Retina (tissue), 1 donor: Measurements from ENCODE around the gene UBE2O.
A peak's percentile ranks its signal among the peaks of the same experiment; 100 is the strongest.

Experiments
- DNase-seq: peaks from one replicate; pipeline ENCODE4 v3.0.0-alpha.2; 2016

UBE2O gene

DNA sequence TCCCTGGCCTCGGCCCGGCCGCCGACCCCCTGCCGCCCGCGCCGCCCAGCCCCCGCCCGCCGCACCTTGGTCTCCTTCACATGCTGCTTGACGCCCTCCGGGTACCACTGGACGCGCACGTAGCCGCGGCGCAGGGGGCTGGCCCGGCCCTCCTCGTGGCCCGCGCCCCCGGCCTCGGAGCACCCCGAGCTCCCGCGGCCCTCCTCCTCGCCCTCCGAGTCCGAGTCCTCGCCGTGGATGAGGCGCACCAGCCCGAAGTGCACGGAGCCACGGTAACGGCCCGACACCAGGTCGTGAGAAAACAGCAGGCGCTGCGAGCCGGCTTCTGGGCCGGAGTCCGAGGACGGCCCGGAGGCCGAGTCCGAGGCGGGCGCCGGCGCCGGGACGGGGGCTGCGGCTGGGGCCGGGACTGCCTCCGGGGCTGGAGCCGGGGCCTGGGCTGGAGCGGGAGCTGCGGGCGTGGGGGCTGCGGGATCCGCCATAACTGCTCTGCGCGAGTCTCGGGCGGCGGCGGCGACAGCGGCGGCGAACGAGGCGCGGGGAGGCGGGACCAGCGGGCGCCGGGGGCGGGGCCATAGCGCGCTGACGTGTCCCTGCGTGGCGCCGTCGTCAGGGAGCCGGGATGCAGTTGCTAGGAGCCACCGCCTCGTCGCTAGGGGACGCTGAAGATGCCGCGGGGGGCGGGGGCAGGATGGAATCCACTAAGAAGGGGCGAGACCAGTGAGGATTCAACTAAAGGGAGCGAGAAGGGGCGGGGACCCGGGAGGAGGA lies at the start of gene UBE2O:
TSS of gene UBE2O (minus strand) at position 493 of the 771 bp plus-strand sequence. CDS start at position 482, 11 bp downstream.
- DNase-seq = peak; percentile 89

DNA sequence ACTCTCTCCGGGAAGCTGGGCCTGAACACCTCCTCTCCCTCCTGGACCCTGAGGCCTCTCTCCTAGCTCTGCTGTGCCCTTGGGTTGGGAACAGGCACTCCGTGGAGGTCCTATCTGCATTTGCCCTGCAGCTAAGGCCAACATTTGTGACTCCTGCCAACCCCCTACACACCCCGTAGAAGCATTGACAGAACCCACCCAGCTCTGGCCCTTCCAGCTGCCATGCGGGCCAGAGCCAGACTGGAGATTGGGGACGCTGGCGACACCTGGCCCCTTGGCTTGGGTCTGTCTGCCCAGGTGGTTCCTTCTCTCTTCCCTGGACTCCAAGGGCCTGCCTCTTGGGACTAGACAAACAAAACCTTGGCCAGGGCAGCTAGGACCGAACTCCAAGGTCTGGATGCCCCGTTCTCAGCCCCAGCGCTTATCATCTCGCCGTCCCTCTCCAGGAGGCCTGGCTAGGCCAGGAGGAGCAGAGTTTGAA lies 48.9 kb upstream of the UBE2O start:
- no peak for DNase-seq

DNA sequence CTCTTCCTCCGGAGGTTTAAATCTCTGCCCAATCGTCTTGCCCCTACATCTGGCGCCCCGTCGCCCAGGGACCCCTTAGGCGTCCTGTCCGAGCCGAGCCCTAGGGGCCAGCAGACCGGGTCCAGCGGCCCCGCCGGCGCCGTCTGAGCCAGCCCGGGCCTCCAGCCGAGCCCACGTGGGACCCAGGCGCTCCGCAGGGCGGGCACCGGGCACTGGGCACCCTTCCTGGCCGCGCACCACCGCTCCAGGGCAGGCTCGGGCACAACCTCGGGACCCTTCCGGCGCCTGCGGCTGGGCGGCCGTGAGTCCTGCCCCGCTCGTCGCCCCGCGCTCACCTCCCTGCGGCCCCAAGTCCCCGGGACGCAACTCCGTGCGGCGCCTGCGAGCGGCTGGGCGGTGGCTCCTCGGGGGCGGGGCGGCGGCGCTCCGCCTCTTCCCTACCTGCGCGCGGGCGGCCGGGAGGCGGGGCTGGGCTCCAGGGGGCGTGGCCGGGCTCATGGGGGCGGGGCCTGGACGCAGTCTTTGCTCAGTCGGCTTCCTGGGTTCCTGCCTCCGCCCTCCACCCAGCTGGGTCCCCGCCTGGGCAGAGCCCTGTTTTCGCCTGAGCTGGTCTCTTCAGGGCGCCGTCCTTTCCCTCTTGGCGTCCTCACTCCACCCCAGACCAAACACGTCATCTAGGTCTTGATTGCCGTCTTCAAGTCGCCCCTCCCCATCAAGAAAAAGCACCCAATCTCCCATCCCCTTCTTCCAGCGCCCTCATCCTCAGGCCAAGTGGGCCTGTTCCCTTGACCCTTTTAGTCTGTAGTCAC lies 48.3 kb upstream of the UBE2O start, which contains the start of gene RHBDF2:
TSS of gene RHBDF2 (minus strand) at position 406 of the 809 bp plus-strand sequence. CDS start 19,899 bp downstream, outside the sequence.
- DNase-seq = peak; percentile 70

DNA sequence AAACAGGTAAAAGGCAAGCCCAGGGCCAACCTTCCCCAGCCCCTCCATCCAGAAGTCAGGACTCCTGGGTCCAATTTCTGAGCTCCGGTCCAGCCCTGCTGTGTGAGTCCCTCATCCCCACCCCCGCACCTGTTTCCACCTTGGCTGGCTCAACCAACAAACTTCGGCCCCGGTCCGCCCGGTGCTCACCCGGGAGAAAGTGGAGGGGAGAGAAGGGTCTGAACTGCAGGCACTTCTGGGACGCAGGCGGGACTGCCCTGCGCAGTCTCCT lies 47.7 kb upstream of the UBE2O start:
- DNase-seq = no peak

DNA sequence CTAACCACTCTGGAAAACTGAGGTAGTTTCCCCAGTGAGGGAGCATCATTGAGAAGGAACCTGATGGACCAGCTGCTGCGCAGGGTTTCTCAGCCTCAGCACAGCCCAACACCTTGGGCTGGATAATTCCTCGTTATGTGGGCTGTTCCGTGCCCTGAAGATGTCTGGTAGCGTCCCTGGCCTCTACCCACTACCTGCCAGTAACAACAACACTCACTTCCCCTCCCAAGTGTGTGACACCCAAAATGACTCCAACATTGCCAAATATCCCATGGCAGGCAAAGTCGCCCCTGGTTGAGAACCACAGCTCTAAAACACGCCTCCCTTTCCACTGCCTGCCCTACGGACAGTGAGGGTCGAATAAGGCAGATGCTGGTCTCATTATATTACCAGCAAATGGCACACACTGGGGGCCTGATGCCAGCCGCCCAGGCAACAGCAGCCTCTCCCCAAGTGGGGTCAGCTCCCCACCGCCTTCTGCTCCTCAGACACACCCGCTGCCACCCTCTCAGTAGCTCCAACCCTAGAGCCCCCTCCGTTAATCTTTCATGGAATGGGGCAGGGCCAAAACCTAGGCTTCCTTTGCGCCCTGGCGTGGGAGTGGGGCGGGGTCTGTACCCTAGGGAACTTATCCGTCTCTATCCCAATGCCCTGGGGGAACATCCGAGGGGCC lies 47.3 kb upstream of the UBE2O start:
- no peak for DNase-seq

DNA sequence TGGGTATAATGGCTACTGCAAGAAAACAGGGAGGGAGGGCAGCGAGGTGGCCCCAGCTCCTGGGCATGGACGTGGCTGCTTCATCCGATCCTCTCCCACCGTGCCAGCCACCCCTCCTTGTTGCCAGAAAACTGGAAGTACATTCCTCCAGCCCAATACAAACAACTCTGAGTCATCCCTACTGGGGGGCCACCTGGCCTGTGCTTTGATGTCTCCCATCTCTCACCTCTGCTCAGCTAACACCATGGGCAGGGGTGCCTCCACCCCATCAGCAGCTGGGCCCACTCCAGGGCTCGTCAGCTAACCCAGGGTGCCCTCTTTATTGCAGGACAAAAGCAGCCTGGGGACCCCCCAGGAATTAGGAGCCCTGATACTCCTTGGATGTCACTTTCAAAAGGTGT lies 46.3 kb upstream of the UBE2O start:
- no peak for DNase-seq

DNA sequence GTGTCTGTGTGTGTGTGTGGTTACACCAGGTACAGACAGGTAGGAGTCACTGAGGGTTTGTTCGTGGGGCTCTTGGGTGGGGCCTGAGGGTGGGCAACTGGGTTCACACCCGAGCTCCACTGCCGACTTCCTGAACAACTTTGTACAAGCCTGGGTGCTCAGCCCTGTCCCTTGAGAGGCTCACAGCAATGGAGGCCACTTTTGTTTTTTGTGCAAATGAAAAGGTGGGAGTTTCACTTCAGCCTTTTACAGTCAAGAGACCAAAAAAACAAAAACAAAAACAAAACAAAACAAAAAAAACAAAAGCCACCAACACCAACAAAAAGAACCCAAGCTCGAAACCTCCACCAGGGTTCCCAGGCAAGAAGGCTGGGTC lies 45.9 kb upstream of the UBE2O start:
- DNase-seq = no peak

DNA sequence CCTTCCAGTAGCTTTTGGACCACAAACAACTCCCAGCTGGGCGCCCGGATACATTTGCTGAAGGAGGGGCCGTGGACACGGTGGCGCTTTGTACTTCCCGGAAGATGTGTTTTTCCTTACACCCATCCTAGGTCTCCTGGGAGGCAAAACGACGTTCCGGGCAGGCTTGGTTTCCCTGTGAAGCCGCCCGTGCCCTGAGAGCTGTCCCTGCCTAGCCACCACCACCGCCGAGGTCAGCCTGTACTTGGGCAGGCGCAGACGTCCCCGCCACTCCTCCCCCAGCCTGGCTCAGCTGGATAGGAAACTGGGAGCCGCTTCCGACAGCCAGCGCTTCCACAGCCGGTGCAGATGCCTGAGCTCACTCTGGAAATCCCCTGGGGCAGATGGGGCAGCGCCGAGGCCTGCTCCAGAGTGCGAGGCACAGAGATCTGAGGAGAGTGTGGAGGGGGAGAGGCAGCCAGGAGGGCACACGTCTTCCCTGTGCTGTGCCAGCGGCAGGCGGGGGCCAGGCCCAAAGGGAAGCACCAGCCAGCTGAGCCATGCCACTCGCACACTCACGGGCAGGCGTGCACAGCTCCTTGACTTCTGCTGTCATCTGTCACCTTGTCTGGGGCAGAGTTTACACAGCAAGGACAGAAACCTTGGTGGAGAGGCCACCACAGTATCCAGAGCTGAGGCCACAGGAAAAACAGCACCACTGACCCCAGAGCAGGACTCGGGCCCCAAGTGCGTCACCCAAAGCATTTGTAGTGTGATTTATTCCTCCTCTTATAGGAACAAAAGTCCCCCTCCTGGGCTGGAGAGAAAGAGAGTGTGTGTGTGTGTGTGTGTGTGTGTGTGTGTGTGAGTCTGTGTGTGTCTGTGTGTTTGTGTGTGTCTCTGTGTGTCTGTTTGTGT lies 45.3 kb upstream of the UBE2O start:
- DNase-seq = peak; percentile 86

DNA sequence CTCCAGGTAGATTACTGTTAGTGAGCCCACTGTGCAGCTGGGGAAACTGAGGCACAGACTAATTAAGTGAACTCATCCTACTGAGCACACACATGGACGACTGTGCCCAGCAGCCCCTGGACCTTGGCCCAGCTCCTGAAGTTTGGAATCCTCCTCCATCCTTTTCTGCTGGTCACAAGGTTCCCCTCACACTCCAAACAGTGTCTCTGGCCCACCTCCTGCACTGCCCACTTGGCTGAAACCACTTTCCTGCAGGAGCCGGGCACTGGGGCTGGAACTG lies 44.7 kb upstream of the UBE2O start:
- no peak for DNase-seq

DNA sequence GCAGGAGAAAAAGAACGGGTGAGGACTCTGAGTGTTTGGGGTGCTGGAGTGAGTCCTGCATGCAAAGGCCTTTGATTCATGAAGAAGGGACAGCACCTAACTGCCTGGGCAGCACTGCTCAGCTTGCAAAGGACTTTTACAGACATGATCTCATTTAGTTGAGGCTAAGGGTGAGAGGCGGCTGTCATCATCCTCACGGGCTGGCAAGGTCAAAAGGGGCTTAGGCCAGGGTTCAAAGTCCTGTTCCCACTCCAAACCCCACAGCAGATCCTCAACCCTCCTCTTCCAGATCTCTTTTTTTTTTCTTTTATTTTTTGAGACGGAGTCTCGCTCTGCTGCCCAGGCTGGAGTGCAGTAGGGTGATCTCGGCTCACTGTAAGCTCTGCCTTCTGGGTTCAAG lies 43.5 kb upstream of the UBE2O start:
- no peak for DNase-seq

DNA sequence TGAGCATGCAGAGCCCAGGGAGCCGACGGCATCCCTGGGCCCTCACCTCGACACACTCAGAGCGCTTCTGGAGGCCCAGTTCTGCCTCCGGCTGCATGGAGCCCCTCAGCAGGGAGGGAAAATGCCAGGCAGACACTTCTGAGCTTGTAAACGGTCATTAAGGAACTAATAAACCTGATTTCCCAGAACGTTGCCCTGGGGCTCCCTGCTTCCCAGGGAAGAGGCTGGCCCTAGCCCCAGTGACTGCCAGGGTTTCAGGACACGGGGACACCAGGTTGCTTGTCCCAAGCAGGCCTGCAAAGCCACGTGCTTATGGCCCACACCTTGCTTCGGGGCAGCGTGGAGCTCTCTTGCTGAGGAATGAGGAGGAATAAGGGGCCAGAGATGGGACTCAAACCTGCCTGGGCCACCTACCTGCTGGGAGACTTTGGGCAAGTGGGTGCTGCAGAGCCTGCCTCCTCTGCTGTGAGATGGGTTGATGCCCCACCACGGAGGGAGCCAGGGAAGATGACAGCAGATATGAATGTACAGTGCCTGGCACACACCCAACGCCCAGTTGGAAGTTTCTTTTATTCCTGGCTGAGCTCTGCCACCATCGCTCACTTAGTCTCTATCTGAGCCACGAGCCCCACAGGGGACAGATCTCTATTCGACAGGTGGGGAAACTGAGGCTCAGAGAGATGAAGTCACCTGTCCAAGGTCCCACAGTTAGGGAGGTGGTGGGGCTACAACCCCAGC lies 42.9 kb upstream of the UBE2O start:
- no peak for DNase-seq

DNA sequence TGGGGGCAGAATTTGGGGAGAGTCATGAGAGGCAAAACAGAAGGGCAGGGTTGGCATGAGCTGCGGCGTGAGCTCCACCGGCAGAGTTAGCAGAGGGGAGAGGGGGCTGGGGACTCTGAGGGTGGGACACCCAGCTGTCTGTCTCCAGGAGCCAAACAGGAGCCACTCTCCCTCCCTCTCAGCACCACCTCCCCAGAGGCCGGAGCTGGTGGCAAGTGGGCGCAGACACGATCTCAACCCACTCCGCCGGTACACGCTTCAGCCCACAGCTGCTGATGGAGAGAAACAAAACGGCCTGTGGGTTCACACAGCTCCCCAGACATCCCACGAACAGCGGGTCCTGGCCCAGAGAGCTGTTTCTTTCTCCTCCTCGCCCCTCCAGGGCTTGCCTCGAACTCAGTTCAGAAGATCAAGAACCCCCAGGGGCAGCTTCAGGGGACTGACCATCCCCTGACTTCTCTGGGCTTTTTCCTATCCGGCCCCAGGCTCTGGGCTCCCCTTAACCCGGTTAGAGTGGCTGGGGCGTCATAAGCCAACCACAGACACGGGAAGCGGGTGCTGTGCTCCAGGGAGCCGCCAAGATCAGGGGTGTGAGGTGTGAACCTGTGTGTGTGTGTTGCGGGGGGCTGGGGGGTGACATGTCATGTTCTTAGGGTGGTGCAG lies 40.7 kb upstream of the UBE2O start:
- DNase-seq = no peak

DNA sequence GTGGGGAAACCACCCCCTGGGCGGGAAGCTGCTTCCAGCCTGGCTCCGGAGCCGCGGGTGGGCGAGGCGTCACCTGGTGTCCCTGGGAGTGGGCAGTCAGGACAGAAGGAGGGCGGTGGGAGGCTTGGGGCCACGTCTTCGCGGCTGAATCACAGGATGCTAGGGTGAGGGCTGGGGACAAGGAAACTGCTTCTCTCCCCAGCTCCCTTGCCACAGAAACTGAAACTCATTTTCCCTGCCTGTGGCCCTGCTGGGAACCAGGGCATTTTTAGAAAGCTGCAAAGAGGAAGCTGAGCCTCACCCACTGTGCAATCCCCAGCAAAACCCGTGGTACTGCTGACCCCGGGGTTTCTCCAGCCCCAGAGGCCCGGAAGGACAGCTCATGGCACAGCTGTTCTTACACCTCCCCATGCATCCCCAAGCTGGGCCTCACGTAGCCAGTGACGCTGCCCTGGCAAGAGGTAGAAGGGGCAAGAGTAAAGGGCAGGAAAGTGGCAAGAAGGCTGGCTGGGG lies 40.1 kb upstream of the UBE2O start:
- peak; percentile 64 for DNase-seq

DNA sequence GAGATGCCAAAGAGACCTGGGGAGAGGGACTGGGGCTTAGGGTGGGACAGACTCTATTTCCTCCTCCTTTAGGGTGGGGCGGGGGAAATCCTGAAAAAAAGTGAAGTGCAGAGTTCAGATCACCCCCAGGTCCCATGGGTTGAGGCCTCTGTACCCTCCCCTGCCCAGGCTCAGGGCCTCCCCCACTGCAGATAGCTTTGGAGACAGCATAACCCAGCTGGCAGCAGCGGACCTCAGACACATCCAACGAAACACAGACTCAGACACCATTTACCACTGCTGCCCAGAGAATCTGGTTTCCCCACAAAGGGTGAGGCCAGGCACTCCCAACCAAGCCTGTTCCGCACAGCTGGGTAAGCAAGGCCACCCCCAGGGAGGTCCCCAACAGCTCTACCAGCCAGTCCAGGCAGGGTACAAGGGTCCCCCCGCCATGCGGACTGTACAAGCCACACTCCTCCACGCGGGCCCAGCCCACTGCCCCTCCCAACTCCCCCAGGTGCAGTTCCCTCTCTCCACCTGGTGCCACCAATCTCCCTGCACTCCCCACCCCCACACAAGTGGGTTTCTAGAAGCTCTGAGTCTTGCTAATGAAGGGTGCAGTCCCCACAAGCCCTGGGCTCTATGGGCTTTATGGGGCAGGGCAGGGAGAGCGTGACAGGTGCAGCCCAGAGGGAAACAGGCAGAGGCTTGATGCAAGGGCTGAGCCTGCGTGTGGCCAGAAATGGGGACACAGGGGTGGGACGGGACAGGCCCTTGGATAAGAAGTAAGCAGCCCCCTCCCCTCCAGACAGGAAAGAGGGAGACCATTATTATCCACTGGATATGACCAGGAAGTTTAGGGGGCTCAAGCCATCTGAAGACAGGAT lies 39.4 kb upstream of the UBE2O start:
- DNase-seq = no peak

DNA sequence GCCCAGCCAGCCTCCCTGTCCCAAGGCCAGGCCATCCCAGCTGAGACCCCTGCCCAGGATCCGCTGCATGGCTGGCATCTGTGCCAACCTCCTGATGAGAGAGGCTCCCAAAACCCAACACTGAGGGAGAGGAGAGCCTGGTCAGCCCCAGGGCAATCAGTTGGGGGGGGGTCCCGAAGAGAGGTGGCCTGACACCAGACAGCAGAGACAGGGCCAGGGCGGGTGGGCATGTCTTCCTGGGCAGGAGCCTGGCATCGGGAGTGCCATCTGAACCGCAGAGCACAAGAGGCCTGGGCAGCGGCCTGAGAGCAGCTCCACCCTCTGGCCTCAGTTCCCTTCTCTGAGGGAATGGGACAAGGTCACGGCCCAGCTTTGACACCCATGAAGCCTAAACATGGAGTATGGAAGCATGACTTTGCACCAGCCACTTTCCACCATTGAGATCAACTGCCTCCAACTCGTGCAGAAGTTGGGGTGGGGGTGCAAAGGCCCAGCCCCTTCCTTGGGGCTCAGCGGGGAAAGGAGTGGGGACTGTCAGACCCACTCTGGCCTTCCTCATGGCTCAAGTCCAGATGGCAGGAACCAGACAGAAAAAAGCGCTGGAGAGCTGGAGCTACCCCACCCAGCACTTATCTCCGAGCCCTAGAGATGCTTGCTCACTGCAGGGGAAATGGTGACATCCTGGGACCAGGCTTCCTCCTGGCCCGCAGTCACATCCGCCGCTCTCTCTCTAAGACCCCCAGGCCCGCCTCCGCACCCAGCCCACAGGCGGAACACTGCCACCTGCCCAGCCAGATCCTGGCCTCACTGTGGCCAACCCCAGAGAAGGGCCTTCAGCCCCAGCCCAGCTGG lies 38.5 kb upstream of the UBE2O start:
- DNase-seq = no peak

DNA sequence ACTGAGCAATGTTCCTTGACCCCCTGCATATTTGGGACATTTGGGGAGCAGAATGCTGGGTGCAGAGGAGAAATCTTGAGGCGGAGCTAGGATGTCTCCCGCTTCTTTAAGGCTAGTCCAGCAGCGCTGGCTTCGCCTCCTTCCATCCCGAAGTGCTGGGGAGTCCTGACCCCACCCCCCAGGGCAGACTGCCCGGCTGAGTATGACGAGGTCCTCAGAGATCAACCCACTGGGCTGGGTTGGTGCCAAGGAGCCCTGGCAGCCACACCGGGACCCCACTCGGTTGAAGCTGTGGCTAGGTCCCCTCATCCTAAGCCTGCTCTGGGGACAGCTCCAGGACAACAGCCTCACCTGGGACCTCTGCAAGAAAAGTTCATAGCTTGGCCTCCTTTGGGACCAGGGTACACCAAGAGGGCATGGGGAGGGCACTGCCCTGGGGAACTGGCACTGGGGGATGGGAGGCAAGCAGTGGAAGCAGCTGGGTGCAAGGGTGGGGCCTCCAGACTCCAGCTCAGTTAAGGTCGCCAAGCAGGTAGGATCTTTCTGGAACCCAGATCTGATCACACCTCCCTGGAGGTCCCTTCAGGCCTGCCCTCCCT lies 37.3 kb upstream of the UBE2O start:
- DNase-seq = no peak

DNA sequence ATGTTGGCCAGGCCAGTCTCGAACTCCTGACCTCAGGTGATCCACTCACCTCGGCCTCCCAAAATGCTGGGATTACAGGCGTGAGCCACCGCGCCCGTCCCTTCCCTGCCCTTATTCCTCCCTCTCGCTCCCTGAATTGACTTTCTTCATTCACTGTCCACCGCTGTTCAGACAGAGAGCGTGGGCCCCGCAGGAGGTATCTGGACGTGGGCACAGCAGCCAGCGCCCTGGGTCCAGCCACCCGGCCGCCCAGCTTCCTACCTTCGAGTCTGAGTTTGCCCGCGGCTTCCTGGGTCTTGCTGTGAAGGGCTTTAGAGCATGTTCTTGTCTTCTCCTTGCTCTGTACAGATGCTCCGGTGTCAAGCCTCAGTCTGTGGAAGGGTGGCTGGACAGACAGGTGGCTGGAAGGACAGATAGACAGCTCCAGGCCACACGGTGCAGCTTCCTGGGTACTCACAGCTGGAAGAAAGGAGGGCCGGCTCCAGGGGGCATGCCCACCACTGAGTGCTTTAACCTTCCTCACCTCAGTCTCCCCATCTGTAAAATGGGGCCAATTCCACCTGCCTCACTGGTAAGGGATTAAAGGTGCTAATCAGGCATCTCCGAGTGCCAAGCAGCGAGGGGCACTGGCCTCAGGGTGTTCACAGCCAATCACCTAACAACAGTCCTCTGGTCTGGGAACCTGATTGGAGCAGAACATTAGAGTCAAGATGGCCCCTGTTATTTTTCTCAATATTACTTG lies 34.7 kb upstream of the UBE2O start:
- no peak for DNase-seq

DNA sequence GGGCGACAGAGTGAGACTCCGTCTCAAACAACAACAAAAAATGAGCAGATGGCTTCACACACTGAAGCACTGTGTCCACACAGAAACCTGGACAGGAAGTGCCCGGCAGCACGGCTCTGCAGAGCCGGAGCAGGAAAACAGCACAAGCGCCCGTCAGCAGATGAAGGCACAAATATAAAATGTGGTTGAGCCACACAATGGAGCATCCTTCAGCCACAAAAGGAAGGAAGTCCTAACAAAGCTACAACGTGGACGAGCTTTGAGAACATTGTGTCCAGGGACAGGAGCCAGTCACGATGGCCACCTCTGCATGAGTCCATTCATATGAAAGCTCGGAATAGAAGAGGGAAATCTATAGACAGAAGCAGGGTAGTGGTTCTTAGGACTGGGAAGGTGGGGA lies 32.6 kb upstream of the UBE2O start:
- no peak for DNase-seq
